ENCODE data around the gene CCDC159.
"Not testable (repeated sequence)": the region's sequence is repeated elsewhere in the genome, so short reads cannot be mapped to it uniquely, and the experiment has no call there.

CCDC159 gene

GRCh38 chr19:11367528-11367927, 21.2 kb downstream of the CCDC159 start:
- no peak for FAIRE-seq

- no peak for FAIRE-seq
Measured at GRCh38 chr19:11370744-11371143, 24.4 kb downstream of the CCDC159 start.

- no peak for FAIRE-seq
Measured at GRCh38 chr19:11373166-11373884, 27.0 kb downstream of the CCDC159 start.

GRCh38 chr19:11373885-11374432, 27.6 kb downstream of the CCDC159 start:
- FAIRE-seq: no peak

- no peak for FAIRE-seq
Measured at GRCh38 chr19:11374433-11375142, 28.3 kb downstream of the CCDC159 start, which contains the start of gene SWSAP1. TSS of gene SWSAP1 (plus strand) at chr19:11374666. CDS start at chr19:11374681, 15 bp downstream.

- peak; percentile 72 for FAIRE-seq
Measured at GRCh38 chr19:11375143-11375948, 29.0 kb downstream of the CCDC159 start.

- FAIRE-seq: no peak
Measured at GRCh38 chr19:11377237-11377636, 30.9 kb downstream of the CCDC159 start.

- no peak for FAIRE-seq
Measured at GRCh38 chr19:11377756-11378155, 31.4 kb downstream of the CCDC159 start.

GRCh38 chr19:11378319-11379189, 32.2 kb downstream of the CCDC159 start:
- FAIRE-seq: no peak

- not testable (repeated sequence) for FAIRE-seq
Measured at GRCh38 chr19:11379269-11379845, 33.0 kb downstream of the CCDC159 start.

- FAIRE-seq: no peak
Measured at GRCh38 chr19:11379857-11380350, 33.6 kb downstream of the CCDC159 start.

GRCh38 chr19:11380653-11381537, 34.6 kb downstream of the CCDC159 start:
- FAIRE-seq: no peak

GRCh38 chr19:11382898-11383705, 36.8 kb downstream of the CCDC159 start:
- no peak for FAIRE-seq

GRCh38 chr19:11383706-11384048, 37.4 kb downstream of the CCDC159 start:
- no peak for FAIRE-seq

- FAIRE-seq: no peak
Measured at GRCh38 chr19:11384778-11385129, 38.4 kb downstream of the CCDC159 start.

GRCh38 chr19:11387162-11388034, 41.1 kb downstream of the CCDC159 start:
- FAIRE-seq: no peak

GRCh38 chr19:11390359-11390758, 44.0 kb downstream of the CCDC159 start:
- FAIRE-seq: no peak

- FAIRE-seq: no peak
Measured at GRCh38 chr19:11390933-11391680, 44.8 kb downstream of the CCDC159 start.

Measured in colon (tissue), 2 donors.